Urothelium cell line (cell line): ENCODE measurements around the gene FAM120B.

Source experiments
- DNase-seq: peaks from one replicate; pipeline ENCODE4 v3.0.0; 2011; ENCODE audit warnings: low spot score, mixed read lengths
- FAIRE-seq: peaks from 2 replicates; lab custom pipeline; 2011; peaks lifted over from hg19 to GRCh38; lab: Jason Lieb, UNC

Gene FAM120B

DNA sequence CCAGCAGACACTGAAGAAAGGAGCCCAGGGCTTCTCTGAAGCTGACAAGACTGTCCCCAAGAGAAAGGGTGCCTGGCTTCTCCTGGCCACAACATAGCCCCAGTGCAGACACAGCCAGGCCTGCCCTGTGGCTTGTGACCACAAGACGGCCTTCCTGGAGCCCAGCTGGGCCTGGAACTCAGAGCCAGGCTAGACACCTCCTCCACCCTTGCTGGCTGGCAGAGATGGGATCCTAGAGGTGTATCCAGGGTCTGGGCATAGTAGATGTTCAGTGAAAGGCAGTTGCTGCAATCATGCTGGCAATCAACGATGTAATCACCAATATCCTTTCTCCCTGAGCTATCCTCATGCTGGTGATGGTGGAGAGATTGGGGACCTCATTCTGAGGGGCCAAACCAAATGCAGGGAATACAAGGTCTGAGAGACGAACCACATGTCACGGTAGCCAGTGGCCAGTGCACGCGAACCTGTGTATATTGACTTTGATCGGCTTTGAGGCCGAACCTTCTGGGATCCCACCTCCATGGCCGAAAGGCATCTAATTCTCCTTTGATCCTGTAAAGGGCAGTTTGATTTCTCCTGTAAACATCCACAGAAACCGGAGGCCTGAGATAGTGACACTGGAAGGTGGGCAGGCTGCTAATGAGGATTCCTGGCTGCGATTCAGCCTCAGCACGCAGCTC, 131.3 kb downstream of the FAM120B start:
- DNase-seq (peak; percentile 36), FAIRE-seq (no peak)

DNA sequence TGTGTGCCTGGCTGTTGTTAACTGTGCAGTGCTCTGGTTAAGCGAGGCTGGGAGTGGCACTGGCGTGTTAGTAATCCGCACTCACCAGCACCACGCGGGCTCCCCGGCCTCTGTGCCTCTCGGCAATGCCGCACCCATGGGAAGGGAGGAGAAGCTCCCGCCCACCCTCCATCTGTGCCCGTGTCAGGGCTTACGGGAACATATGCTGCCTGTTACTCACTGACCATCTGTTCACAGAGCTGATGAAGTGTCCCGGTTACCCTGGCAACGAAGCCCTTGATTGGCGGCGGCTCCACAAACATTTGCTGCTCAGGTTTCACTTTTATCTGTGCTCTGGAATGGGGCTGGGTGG, 131.8 kb downstream of the FAM120B start:
- DNase-seq (peak; percentile 96), FAIRE-seq (peak; percentile 97)

DNA sequence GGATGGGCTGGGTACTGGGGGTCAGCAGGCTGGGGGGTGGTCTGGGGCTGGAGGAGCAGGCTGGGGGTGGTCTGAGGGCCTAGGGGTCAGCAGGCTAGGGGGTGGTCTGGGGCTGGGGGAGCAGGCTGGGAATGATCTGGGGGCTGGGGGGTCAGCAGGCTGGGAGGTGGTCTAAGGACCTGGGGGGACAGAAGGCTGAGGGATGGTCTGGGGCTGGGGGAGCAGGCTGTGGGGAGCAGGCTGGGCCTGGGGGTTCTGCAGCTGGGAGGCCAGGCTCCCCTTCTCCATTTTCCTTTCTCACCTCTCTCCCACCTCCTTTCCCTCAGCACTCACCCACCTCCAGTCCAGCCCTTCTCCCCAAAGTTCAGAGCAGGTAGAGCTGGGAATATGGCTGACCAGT, 132.3 kb downstream of the FAM120B start:
- DNase-seq (no peak), FAIRE-seq (no peak)

DNA sequence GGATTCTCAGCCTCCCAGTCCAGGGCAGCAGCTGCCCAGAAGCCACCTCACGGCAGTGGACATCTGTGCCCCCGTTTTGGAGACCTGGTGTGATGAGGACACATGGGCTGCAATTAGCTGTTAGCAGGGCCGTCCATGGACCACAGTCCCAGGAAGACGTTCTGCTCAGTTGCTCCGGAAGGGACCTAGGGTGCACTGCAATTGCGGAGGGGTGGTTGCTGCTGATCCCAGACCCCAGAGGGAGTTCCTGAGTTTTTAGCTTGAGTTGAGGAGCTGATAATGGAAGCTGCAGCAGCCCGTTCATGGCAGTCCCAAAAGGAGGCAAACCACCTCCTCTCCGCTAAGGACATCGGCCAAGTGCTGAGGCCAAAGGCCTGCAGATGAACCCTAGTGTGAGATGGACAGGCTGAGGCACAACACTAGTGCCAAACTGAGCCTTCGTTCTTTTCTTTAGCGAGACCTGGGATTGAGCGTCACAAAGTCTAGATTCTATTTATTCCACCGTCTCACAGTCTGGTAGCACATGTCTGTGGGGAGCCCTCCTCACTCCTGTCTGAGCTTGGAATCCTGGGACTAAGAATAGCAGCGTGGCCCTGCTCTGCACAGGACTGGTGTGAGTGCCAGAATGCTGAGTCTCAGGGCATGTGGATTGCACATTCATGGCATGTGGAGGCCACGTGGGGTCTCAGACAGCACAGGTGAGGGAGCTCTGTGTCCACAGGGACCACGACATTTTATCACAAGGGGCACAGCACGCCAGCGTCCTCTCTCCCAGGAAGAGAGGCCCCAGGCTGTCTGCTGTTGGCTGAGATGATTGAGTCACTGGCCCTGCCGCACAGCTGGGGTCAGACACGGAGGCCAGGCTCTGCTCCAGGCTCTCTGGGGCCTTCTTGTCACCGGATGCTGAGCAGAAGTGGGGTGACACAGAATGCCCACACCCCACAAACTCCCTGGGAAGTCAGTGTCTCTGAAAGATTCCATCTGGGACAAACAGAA, 133.1 kb downstream of the FAM120B start:
- peak; percentile 52 for FAIRE-seq

GRCh38 chr6:170440437-170440836, 133.9 kb downstream of the FAM120B start:
- FAIRE-seq (no peak), DNase-seq (no peak)

More for the DNA sequence above, 133.1 kb downstream of the FAM120B start:
- DNase-seq: no peak

DNA sequence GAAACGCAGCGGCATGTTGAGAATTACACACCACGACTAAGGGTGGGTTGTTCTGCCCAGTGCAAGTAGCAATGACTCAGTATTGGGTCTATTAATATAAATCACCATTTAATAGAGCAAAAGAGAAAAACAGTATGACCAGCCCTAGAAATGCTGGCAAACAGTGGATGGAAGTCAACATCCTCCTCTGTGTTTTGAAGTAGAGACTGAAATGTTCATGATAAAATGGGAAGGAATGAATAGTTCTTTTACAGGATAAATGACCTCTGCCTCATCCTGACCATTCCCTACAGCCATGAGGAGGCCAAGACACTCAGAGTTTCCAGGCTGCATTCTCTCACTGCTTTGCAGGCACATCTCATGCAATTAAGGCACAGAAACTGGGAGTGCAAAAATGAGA, 134.8 kb downstream of the FAM120B start:
- no peak for FAIRE-seq
- no peak for DNase-seq

GRCh38 chr6:170442596-170442995, 136.0 kb downstream of the FAM120B start:
- FAIRE-seq (no peak), DNase-seq (no peak)

- no peak for FAIRE-seq
- no peak for DNase-seq
Observed at GRCh38 chr6:170443151-170443662, 136.6 kb downstream of the FAM120B start.

- no peak for DNase-seq
Observed at GRCh38 chr6:170444056-170444591, 137.6 kb downstream of the FAM120B start.

DNA sequence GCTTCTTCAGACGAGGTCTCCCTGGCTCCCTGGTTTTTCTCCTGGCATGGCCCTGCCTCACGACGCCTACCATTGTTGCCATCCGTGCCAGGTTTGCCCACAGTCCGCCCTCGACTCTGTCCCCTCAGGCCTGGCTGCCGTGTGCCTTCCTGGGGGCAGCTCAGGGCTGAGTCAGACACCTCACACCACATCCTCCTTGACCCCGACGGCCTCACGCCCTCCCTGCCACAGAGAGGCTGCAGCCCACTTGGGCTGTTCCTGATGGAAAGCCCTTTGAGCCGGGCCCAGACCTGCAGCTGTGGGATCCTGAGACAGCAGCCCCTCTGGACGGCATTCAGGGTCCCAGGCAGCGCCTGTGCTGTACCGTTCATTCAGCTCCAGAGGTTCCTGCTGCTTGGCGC, 138.3 kb downstream of the FAM120B start:
- DNase-seq (no peak), FAIRE-seq (no peak)

More at GRCh38 chr6:170444056-170444591, 137.6 kb downstream of the FAM120B start:
- FAIRE-seq: no peak

DNA sequence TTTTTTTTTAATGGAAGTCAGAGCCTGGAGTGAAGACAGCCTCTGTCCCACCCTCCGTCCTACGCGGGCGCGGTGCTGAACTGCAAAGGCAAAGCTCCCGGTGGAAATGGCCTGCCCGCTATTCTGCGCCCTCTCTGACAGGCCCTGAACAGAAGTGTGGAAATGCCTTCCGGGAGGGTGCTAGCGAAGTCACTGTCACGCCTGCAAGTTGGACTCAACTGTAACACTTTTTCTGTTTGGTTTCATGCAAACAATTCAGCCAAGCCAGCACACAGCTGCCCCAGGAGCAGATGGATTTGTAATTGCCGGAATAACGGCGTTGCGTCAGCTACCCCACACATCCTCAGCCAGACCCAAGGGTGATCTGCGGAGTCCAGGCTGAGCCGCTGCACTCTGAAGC, 138.9 kb downstream of the FAM120B start:
- DNase-seq: no peak
- no peak for FAIRE-seq

DNA sequence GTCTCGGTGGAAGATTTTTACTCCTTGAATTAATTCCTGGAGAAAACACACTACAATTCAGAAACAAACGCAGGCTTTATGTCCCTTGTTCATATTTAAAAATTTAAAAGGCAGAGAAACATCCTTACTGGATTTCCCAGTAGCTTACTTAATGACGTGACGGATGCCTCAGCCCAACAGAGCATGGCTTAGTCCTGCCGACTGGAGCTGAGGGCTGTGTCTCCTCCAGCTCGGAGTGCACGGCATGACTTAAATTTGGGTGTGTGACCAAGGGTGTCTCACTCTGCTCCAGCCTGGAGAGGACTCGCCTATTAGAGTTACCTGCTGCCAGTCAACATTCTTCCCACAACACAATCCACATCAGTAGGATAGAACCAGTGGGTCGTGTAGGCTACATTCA, 139.4 kb downstream of the FAM120B start:
- no peak for FAIRE-seq

GRCh38 chr6:170446841-170447560, 140.4 kb downstream of the FAM120B start:
- no peak for FAIRE-seq

More for the DNA sequence above, 139.4 kb downstream of the FAM120B start:
- no peak for DNase-seq

DNA sequence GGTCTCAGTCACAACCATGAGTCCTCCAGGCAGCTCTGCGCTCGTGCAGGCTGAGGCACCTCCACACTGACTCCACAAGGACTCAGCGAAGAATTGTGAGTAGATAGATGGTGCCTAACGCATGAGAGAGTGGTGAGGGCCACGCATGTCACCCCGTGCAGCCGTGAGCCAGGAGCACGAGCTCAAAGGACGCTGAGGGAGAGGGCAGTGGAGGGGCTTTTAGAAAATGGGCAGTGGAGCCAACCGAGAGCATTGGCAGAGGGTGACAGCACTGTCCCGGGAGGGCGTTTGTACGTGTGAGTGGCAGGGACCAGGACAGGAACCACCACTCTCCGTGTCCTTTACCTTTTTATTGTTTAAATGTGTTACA, 141.0 kb downstream of the FAM120B start:
- DNase-seq (no peak), FAIRE-seq (no peak)

More at GRCh38 chr6:170446841-170447560, 140.4 kb downstream of the FAM120B start:
- DNase-seq: no peak

GRCh38 chr6:170448317-170448716, 141.8 kb downstream of the FAM120B start:
- no peak for FAIRE-seq
- no peak for DNase-seq

DNA sequence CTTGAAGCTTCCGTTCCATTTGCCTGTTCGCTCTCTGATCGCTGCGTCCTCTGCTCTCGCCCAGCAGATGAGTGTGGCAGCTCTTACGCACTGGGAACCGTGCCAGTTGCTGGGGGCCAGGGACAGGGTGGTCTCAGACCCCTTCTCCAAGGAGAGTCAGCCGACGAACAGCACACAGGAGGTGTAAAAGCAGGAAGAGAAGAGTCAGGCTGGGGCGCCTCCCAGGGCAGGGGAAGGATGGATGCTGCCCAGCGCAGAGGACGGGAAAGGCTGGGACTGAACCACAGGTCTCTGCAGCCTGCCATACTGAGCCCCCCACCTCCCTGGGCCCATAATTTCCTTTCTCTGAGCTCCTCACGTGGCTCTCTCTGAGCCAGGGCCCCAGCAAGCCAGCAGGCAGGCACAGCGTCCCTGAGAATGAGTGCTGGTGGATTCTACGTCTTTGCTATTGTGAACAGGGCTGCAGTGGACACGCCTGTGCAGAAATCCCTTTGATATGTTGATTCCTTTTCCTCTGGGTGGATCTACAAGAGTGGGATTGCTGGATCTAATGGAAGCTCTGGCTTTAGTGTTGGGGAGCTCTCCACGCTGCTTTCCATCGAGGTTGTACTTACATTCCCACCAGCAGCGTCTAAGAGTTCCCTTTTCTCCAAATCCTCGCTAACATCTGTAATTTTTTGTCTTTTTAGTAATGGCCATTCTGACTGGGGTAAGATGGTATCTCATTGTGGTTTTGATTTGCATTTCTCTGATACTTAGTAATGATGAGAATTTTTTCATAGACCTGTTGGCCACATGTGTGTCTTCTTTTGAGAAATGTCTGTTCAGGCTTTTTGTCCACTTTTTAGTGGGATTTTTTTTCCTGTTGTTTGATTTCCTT, 142.4 kb downstream of the FAM120B start:
- no peak for FAIRE-seq
- DNase-seq: no peak

GRCh38 chr6:170449835-170450753, 143.5 kb downstream of the FAM120B start:
- DNase-seq: no peak
- no peak for FAIRE-seq

DNA sequence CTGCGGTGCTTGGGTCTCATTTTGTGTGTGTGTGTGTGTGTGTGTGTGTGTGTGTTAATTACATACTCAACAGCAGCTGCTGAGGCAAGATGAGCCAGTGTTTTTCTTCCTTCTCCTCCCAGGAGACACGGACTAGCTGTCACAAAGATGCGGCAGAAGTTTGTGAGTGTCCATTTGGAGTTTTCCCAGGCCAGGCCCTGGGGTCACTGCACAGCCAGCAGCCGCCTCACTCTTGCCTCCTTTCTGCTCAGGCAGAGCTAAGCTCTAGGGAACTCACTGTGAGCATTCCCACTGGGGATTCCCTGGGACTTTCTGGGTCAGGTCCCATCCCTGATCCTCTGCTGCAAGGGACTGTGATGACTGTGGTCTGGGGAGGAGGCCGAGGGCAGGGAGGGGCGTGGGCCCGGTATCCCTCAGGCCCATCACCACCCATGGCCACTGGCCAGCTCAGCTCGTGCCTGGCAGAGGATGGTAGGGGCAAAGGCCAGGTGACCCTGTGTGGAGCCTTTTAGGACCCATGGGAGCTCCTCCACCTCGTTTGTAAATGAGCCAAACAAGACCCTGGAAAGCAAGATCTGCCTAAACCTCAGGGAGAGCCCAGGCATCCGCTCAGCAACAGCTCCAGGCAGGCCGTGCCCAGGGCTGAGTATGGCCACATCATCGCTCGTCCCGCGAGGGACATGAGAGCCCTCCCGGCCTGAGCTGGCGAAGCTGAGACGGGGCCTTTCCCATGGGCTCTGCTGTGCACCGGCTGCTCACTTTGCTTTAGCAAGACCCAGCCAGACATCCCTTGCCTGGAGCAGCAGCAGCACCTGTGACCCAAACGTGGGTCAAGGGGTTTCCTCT, 144.6 kb downstream of the FAM120B start:
- FAIRE-seq (no peak), DNase-seq (no peak)
